Measurements from ENCODE around the gene HLA-A. TPM values are rescaled to one million over a fixed set of nuclear protein-coding genes. Genes with fewer than 3 reads are reported as not detected.

The HLA-A gene
- 110 to 191 TPM (median 187 TPM) in 3 replicates for total RNA-seq
- long read RNA-seq, transcript HLA-A-203 (8 exons, 1,611 nt) = major isoform, 327 of 391 reads
- long read RNA-seq, partial matches to known transcripts = 43 of 391 reads
- long read RNA-seq, other reads (novel, unspliced or antisense) = 21 of 391 reads

DNA sequence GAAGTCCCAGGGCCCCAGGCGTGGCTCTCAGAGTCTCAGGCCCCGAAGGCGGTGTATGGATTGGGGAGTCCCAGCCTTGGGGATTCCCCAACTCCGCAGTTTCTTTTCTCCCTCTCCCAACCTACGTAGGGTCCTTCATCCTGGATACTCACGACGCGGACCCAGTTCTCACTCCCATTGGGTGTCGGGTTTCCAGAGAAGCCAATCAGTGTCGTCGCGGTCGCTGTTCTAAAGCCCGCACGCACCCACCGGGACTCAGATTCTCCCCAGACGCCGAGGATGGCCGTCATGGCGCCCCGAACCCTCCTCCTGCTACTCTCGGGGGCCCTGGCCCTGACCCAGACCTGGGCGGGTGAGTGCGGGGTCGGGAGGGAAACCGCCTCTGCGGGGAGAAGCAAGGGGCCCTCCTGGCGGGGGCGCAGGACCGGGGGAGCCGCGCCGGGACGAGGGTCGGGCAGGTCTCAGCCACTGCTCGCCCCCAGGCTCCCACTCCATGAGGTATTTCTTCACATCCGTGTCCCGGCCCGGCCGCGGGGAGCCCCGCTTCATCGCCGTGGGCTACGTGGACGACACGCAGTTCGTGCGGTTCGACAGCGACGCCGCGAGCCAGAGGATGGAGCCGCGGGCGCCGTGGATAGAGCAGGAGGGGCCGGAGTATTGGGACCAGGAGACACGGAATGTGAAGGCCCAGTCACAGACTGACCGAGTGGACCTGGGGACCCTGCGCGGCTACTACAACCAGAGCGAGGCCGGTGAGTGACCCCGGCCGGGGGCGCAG is at the start of gene HLA-A:
HLA-A (plus strand) TSS at position 258 of the 778 bp plus-strand sequence; CDS start at position 280, 22 bp downstream.
- H3K4me1 Mint-ChIP-seq (ENCODE audit: low read depth) = peaks cover 12% of the 10 kb centered on the region
- DNase-seq (ENCODE audit: low spot score) = peak; percentile 93
- H3K4me3 Mint-ChIP-seq (ENCODE audit: unreplicated experiment) = peak within 1 kb of the TSS; percentile 88
- peaks cover 6% of the 10 kb centered on the region for H3K36me3 Mint-ChIP-seq (ENCODE audit: low read depth)
- H3K9me3 Mint-ChIP-seq (ENCODE audit: low read depth) = peaks cover 2% of the 10 kb centered on the region
- peak within 1 kb of the TSS; percentile 87 for H3K27ac Mint-ChIP-seq (ENCODE audit: unreplicated experiment)
- H3K27me3 Mint-ChIP-seq (ENCODE audit: low read depth) = no peaks in the 10 kb centered on the region
- TF ChIP-seq, protein P1, sequence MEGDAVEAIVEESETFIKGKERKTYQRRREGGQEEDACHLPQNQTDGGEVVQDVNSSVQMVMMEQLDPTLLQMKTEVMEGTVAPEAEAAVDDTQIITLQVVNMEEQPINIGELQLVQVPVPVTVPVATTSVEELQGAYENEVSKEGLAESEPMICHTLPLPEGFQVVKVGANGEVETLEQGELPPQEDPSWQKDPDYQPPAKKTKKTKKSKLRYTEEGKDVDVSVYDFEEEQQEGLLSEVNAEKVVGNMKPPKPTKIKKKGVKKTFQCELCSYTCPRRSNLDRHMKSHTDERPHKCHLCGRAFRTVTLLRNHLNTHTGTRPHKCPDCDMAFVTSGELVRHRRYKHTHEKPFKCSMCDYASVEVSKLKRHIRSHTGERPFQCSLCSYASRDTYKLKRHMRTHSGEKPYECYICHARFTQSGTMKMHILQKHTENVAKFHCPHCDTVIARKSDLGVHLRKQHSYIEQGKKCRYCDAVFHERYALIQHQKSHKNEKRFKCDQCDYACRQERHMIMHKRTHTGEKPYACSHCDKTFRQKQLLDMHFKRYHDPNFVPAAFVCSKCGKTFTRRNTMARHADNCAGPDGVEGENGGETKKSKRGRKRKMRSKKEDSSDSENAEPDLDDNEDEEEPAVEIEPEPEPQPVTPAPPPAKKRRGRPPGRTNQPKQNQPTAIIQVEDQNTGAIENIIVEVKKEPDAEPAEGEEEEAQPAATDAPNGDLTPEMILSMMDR (IDR thresholded peaks at IDR 0.05) = peak; percentile 53

DNA sequence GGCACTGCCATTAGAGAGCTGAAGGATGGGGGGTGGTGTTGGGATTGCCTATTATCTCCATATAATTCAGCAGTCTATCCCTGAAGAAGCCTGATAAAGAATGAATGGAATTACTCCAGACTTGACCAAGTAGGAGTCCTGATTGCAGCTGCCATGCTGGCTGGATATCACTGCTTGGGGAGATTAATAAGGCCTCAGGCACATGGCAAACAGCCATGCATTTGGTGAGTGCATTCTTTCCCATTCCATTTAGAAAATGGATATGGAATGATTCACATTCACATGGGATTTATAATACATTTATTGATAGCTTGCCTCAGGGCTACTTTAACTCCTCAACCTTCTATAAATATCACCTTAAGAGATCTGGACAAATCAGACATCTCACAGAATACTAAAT is 49.6 kb upstream of the HLA-A start:
- Mint-ChIP-seq H3K27ac (ENCODE audit: unreplicated experiment) (no peak overlapping the region), H3K4me1 (ENCODE audit: low read depth) (peaks cover 5% of the 10 kb centered on the region), H3K27me3 (ENCODE audit: low read depth) (peaks cover 24% of the 10 kb centered on the region), H3K9me3 (ENCODE audit: low read depth) (no peaks in the 10 kb centered on the region), H3K36me3 (ENCODE audit: low read depth) (peaks cover 2% of the 10 kb centered on the region), H3K4me3 (ENCODE audit: unreplicated experiment) (no peak overlapping the region)
- no peak for DNase-seq (ENCODE audit: low spot score)
- TF ChIP-seq, protein P1 (IDR thresholded peaks at IDR 0.05) = no peak

DNA sequence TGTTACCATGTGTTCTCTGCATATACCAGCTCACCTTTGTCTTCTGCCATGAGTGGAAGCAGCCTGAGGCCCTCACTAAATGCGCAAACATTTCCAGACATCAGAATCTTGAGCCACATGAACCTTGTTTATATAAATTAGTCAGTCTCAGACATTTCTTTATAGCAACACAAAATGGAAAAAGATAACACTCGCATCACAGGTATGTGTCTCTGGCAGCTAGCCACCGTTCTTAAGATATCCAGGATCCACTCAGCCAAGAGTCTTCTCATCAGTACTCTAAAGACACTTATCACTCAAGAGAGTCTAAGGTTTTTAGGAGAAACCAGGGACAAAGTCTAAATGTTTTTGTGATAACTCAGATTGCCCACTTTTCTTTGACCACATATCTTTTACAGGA is 43.1 kb upstream of the HLA-A start:
- H3K9me3 Mint-ChIP-seq (ENCODE audit: low read depth) = peaks cover 13% of the 10 kb centered on the region
- no peak overlapping the region for H3K27ac Mint-ChIP-seq (ENCODE audit: unreplicated experiment)
- TF ChIP-seq, protein P1 (IDR thresholded peaks at IDR 0.05) = no peak
- no peak for DNase-seq (ENCODE audit: low spot score)
- peaks cover 3% of the 10 kb centered on the region for H3K36me3 Mint-ChIP-seq (ENCODE audit: low read depth)
- H3K4me1 Mint-ChIP-seq (ENCODE audit: low read depth) = no peaks in the 10 kb centered on the region
- H3K27me3 Mint-ChIP-seq (ENCODE audit: low read depth) = peaks cover 24% of the 10 kb centered on the region
- no peak overlapping the region for H3K4me3 Mint-ChIP-seq (ENCODE audit: unreplicated experiment)

DNA sequence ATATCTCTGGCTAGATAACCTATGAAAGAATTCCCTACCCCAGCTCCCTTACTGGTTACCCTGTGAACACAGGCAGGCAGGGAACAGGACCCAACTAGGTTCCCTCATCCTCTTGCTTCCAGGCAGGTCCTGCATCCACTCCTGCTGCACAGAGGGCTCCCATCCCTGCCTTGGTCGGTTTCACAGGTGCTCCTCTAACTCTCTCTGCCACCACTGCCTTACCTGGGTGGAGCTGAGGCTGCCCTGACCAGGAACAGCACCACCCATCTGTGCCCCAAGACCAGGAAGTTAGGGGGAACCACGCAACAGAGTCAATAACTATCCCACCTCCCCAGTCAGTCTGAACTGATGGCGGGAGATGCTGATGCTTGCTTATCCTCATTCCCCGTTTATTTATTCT is 37.0 kb upstream of the HLA-A start:
- Mint-ChIP-seq H3K4me3 (ENCODE audit: unreplicated experiment) (no peak overlapping the region), H3K27me3 (ENCODE audit: low read depth) (peaks cover 52% of the 10 kb centered on the region), H3K27ac (ENCODE audit: unreplicated experiment) (no peak overlapping the region), H3K36me3 (ENCODE audit: low read depth) (peaks cover 5% of the 10 kb centered on the region), H3K9me3 (ENCODE audit: low read depth) (peaks cover 7% of the 10 kb centered on the region), H3K4me1 (ENCODE audit: low read depth) (no peaks in the 10 kb centered on the region)
- DNase-seq (ENCODE audit: low spot score) = no peak
- TF ChIP-seq, protein P1 (IDR thresholded peaks at IDR 0.05) = no peak

DNA sequence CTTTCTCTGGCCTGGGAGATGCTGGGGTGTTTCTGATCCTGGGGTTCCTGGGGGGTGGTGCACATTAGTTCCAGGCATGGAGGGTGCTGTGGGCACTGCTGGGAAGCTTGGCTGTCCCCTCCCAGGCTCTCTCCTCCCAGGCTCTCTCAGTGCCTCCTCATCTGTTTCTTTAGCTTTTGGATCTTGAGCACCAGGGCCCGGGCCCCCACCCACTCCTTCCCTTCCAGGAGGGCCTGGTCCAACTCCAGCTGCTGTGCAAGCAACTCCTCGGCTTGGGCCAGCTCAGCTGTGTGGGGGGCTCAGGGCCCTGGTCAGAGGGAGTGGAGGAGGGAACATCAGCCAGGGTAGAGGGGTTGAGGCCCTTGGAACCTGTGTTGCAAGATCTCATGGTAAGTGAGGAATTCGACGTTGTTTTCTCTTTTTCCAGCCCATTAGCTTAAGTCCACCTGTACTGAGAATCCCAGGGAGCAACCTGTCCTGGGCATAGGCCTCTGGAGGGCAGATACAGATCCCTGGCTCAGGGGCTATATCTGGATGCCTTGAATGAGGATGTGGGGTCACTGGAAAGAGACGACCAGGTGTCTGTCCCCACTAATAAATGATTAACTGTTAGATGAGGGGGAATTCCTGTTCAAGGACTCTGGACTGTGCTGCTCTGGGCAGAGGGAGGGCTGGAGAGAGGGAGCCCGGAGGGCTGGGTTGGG is 34.5 kb upstream of the HLA-A start:
- Mint-ChIP-seq H3K27me3 (ENCODE audit: low read depth) (peaks cover 61% of the 10 kb centered on the region), H3K4me3 (ENCODE audit: unreplicated experiment) (no peak overlapping the region), H3K27ac (ENCODE audit: unreplicated experiment) (no peak overlapping the region), H3K9me3 (ENCODE audit: low read depth) (peaks cover 4% of the 10 kb centered on the region), H3K4me1 (ENCODE audit: low read depth) (no peaks in the 10 kb centered on the region), H3K36me3 (ENCODE audit: low read depth) (peaks cover 4% of the 10 kb centered on the region)
- DNase-seq (ENCODE audit: low spot score) = no peak
- TF ChIP-seq, protein P1 (IDR thresholded peaks at IDR 0.05) = no peak

All from chondrocyte (in vitro differentiated cells).